ENCODE results near the gene LEMD3. TPM values are rescaled to one million over a fixed set of nuclear protein-coding genes. Genes with fewer than 3 reads are reported as not detected.

LEMD3 gene
- total RNA-seq, 1 donor from 2014 or later: 77.5 TPM

GRCh38 chr12:65168681-65169319, 583 bp upstream of the LEMD3 start:
- no peak for DNase-seq (ENCODE audit: low spot score in 2 of 2)
- no peak for FAIRE-seq

DNA sequence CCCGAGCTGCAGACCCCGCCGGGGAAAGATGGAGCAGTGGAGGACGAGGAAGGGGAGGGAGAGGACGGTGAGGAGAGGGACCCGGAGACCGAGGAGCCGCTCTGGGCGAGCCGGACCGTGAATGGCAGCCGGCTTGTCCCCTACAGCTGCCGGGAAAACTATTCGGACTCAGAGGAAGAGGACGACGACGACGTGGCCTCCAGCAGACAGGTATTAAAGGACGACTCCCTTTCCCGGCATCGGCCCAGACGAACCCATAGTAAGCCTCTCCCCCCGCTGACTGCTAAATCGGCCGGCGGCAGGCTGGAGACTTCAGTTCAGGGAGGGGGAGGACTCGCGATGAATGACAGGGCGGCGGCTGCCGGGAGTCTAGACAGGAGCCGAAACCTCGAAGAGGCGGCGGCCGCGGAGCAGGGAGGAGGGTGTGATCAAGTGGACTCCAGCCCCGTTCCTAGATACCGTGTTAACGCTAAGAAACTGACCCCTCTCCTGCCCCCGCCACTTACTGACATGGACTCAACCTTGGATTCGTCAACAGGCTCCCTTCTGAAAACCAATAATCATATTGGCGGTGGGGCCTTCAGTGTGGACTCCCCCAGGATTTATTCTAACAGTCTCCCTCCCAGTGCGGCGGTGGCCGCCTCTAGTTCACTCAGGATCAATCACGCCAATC, 962 bp downstream of the LEMD3 start:
- peak; percentile 50 to 51 for DNase-seq (ENCODE audit: low spot score in 2 of 2)
- FAIRE-seq: no peak

- FAIRE-seq: no peak
- DNase-seq (ENCODE audit: low spot score in 2 of 2): no peak
Measured at GRCh38 chr12:65171073-65171472, 1.7 kb downstream of the LEMD3 start.

DNA sequence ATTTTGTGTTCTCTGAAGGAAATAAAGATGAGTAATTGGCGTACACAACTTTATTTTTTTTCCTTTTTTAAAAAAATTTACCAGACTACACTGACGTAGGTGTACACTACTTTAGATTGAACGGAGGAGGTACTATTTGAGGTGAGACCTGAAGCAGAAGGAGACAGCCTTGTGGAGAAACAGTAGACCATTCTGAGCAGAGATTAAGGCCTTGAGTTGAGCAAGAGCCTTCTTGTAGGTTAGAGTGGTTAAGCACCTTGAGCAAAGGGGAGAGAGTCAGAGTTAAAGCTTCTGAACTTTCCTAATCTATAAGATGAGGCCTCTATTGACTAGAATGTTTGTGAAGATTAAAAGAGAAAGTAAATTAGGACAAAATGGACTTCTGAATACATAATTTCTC, 2.5 kb downstream of the LEMD3 start:
- FAIRE-seq (no peak), DNase-seq (ENCODE audit: low spot score in 2 of 2) (no peak)

DNA sequence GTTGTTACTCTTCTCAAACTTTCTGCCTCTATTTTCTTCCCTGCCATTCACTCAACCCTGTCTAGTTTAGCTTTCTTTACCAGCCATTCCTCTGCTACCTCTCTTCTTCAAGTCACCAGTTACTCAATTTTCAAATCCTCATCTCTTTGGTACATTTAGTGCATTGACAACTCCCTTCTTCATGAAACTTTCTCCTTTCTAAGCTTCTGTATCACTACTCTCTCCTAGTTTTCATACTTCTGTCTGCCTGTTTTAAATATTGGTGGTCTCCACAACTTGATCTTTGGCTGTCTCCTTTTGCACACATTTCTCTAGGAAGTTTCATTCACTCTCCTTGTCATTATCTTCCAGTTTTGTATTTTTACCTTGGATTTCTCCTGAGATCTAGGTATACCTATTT, 6.0 kb downstream of the LEMD3 start:
- FAIRE-seq: no peak

GRCh38 chr12:65182012-65182739, 12.8 kb downstream of the LEMD3 start:
- no peak for FAIRE-seq
- DNase-seq (ENCODE audit: low spot score in 2 of 2): no peak

More for the DNA sequence above, 6.0 kb downstream of the LEMD3 start:
- no peak for DNase-seq (ENCODE audit: low spot score in 2 of 2)

DNA sequence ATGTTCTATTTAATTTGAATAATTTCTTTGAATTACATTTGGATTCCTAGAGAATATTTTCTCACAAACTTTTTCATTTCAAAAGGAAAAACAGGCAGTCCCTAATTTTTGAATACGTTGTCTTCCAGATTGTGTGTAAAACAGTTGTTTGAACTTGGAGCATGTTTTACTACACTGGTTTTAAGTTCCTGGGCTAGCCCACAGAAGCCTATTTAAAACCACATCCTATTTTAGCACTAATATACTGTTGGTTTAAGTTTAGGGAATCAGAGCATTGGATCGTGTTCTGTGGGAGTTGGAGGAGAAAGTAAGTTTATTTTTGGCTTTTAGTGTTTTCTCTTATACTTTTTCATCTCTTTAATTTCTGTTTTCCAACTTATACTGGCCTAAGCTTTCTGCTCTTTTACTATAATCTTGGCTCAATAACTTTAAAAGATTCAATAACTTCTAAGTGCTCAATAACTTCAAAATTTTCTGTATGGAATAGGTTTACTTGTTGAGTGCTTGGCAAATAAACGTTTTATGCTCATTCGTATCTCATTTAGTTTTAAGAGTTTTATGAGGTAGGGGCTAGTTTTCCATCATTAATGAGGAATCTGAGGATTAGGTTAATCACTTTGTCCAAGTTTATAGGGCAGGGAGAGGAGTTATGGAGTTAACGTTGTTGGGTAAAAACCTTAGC, 14.9 kb downstream of the LEMD3 start:
- FAIRE-seq: no peak
- DNase-seq (ENCODE audit: low spot score in 2 of 2): no peak

DNA sequence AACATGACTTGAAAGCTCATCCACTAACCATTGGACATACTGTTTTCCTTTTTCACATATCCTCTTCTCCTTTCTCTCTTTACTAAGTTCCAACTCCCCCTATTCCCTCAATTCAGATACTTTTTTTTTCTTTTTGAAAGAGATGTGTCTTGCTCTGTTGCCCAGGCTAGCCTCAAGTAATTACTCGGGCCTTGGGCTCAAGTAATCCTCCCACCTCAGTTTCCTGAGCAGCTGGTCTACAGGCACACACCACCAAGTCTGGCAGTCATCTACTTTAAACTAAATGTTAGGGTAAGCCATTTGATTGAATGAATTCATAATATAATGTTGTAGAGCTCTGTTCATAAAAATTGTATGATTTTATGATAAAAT, 15.5 kb downstream of the LEMD3 start:
- DNase-seq (ENCODE audit: low spot score in 2 of 2) (no peak), FAIRE-seq (no peak)

DNA sequence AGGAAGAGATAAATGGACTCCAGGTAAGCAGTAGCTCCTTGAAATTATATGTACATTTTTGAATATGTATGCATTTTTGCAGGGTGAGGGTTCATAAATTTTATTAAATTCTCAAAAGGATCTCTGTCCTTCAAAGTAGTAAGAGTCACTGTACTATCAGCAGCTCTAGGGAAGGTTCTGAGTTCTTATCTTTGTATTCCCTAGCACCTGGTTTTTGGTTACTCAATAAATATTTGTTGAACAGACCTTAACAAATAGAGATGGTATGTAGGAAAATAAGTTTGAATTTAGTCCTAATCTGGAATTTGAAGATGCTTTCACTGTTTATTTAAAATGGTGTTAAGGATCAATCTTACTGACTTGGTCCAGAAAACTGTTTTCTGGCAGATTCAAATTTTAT, 18.3 kb downstream of the LEMD3 start:
- DNase-seq (ENCODE audit: low spot score in 2 of 2): no peak
- no peak for FAIRE-seq

DNA sequence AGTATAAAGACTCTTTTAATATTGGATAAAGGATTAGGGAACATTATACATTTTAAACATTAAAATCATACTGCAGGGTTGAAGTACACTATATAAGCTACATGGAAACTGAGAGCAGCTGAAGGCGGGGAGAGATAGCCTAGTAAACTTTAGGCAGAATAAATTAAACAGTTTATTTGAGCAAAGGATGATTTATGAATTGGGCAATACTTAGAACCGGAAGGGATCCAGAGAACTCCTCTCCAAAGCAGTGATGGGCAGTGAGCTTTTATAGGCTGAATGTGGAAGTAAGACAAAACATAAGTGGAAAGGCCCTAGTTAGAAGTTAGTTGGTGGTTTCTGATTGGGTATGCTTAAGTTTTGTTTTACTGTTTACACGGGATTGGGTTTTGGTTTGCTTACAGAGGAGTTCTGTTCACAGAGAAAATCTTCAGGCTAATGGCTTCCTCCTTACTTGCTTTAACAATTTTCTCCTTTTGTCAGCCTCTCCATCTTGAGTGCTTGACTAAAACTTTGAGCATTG, 18.9 kb downstream of the LEMD3 start:
- no peak for DNase-seq (ENCODE audit: low spot score in 2 of 2)
- FAIRE-seq: no peak

DNA sequence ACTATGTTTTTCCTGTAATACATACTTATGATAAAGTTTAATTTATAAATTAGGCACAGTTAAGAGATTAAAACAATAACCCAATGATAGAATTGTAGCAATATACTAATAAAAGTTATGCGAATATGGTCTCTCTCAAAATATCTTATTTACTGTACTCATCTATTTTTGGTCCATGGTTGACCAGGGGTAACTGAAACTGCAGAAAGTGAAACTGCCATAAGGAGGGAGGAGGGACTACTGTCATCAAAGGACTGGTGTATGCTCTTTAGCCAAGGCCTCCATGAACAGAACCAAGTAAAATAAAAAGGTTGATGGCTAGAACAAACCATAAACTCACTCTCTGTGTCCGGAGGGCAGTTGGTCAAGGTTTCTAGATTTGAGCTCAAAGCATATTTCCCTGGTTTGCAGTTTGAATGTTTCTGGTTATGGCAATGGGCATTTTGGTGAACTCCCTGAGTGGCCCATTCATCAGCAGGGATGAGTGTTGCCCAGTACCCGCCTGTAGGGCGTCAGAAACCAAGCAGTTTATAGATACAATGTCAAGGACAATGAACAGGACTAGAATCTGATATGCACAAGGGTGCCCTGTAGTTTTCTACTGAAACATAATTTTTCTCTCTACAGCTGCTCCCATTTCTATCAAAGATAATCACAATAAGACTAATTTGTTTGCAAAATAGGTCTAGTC, 19.8 kb downstream of the LEMD3 start:
- FAIRE-seq (no peak), DNase-seq (ENCODE audit: low spot score in 2 of 2) (no peak)

DNA sequence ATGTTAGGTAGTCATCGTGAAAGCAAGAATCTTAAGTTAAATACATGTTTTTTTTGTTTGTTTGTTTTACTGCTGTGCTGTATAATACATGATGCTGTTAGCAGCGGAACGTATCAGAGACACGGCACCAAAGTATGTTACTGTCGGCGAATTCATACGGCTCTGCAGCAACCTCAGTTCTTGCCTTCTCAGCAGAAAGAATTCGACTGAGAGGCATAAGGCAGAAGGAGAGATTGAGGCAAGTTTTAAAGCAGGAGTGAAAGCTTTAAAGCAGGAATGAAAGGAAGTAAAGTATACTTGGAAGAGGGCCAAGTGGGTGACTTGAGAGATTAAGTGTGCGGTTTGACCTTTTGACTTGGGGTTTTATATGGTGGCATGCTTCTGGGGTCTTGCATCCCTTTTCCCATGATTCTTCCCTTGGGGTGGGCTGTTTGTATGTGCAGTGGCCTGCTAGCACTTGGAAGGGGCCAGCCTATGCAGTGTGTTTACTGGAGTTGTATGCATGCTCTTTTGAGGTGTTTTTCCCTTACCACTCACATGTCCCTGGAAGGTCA, 23.7 kb downstream of the LEMD3 start:
- no peak for FAIRE-seq
- DNase-seq (ENCODE audit: low spot score in 2 of 2): no peak

GRCh38 chr12:65194949-65195348, 25.6 kb downstream of the LEMD3 start:
- FAIRE-seq (no peak), DNase-seq (ENCODE audit: low spot score in 2 of 2) (no peak)

DNA sequence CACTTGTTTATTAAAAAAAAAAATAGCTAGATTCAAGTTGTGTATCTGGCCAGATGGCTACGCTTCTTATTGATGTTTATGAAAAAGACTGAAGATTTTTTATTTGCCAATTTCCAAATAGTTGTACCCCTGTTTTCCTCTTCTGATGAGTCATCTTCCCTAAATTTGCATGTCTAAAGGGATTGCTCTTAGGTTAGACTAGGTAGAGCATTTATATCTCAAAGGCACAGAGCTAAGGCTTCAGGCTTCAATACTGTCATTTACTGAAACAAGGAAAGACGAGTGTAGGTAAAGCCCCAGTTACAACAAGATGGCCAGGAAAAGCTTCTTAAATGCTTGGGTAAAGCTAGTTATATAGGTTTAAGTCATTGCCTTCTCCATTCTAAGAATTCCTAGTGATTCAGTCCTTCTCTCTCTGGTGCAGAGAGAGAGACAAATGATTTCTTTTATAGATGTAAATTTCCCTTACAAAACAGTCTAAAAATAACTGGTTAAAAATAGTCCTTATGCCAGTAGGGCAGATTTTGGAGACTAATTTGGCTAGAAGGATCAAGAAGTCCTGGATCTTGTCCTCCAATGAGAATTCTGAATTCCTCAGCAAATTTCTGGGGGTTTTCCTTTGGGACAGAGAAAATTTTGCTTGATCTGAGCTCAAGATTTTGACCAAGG, 26.1 kb downstream of the LEMD3 start:
- DNase-seq (ENCODE audit: low spot score in 2 of 2) (no peak), FAIRE-seq (no peak)

DNA sequence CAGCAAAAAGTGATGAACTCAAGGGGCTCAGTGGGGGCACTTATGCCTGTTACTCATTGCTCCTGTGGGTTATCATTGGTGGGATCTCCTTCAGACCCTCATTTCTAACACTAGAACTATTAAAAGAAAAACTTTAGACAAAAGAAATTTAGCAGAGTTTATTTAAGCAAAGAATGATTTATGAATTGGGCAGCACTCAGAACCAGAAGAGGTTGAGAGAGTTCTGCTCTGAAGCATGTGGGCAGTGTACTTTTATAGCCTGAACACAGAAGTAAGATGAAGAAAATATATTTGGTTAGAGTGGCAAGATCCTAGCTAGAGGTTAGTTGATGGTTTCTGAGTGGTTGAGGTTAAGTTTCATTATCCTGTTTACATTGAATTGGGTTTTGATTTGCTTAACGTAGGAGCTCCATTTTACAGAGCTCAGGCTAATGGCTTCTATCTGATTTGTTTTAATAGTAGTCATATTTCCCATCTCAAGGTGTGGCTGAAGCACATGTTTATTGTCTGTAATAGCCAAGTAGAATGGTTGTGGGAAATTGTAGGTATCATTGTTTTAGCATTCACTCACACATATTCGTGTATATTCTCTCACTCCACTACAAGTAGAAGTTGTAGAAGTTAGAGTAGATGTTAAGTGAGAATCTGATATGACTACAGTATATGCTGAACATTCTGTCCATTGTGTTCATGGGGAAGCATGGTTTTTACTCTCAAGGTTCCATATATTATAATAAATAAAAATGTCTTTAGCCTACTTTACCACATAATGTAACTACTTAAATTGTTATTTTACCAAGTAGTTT, 27.6 kb downstream of the LEMD3 start:
- FAIRE-seq: no peak
- DNase-seq (ENCODE audit: low spot score in 2 of 2): no peak

DNA sequence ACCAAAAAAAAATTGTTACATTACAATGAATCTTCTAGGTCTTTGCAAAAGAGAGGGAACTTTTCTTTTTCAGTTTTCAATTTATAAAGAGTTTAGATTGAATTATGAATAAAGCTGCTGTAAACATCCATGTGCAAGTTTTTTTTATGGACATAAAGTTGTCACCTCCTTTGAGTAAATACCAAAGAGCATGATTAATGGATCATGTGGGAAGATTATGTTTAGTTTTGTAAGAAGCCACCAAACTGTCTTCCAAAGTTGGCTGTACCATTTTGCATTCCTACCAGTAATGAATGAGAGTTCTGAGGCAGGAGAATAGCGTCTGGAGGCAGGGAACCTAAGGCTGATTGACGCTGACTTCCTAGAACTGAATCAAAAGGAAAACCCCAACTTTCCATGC, 30.2 kb downstream of the LEMD3 start:
- no peak for DNase-seq (ENCODE audit: low spot score in 2 of 2)
- no peak for FAIRE-seq

DNA sequence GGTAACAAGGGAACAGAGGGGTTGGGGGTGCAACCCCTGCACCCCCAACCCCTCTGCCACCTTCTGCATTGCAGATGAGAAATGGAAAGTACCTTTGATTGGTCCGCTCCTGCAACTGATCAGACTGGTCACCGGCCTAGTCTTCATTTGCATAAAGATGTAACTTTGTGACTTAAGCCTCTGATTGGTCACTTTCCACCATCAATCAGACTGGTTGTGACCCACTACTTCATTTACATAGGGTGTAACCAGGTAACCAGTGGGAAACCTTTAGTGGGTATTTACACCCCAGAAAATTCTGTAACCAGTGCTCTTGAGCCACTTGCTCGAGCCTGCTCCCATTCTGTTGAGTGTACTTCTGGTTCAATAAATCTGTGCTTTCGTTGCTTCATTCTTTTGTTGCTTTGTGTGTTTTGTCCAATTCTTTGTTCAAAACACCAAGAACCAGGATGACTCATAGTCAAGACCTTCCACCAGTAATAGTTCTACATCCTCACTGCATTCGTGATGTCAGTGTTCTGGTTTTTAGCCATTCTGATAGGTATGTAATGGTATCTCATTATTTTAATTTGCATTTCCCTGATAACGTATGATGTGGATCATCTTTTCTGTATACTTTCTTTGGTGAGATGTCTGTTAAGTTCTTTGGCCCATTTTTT, 30.8 kb downstream of the LEMD3 start:
- DNase-seq (ENCODE audit: low spot score in 2 of 2): no peak
- no peak for FAIRE-seq

- DNase-seq (ENCODE audit: low spot score in 2 of 2) (no peak), FAIRE-seq (no peak)
Measured at GRCh38 chr12:65203376-65203775, 34.0 kb downstream of the LEMD3 start.
